H1 (cell line): ENCODE data around the gene MCF2L. TPM values are rescaled to one million over a fixed set of nuclear protein-coding genes. Genes with fewer than 3 reads are reported as not detected.

Experiments
- CTCF ChIA-PET: fragments of 300-600 bp; sonication (Branson Sonifier 250); formaldehyde crosslinking; loops from one replicate; lab custom pipeline; 2021; ENCODE audit not compliant: partially characterized antibody; lab: Charles Lee
- POLR2A ChIA-PET: fragments of 300-600 bp; sonication (Branson Sonifier 250); formaldehyde crosslinking; loops from one replicate; lab custom pipeline; 2021; ENCODE audit warnings: inconsistent platforms; ENCODE audit not compliant: partially characterized antibody; lab: Charles Lee
- DNase-seq, 2 experiments: peaks; one replicate each; pipeline versions ENCODE4 v3.0.0 to v3.0.0-alpha.2; 2010 to 2022; ENCODE audit warnings: low spot score in 2 of 2, low read depth in 1 of 2, mixed read lengths in 1 of 2
- FAIRE-seq: peaks from 2 replicates; lab custom pipeline; 2011; peaks lifted over from hg19 to GRCh38; lab: Jason Lieb, UNC
- H2AFZ ChIP-seq: 2 replicates; pipeline ENCODE4 v1.8.1; 2012; ENCODE audit warnings: low read length, inconsistent platforms
- H2AK5ac ChIP-seq: 2 replicates; pipeline ENCODE4 v1.6.1; 2013; ENCODE audit warnings: low read depth, low read length
- H2BK120ac ChIP-seq: replicated peaks from 2 replicates; pipeline ENCODE3; 2013; ENCODE audit warnings: low read depth, low read length, inconsistent platforms
- H2BK12ac ChIP-seq: 2 replicates; pipeline ENCODE4 v1.6.1; 2013; ENCODE audit warnings: low read depth, low read length
- H2BK15ac ChIP-seq: 2 replicates; pipeline ENCODE4 v1.6.1; 2013; ENCODE audit warnings: low read length
- H2BK20ac ChIP-seq: 2 replicates; pipeline ENCODE4 v1.6.1; 2013; ENCODE audit warnings: low read length
- H2BK5ac ChIP-seq: 2 replicates; pipeline ENCODE4 v1.6.1; 2013; ENCODE audit warnings: low read depth, low read length
- H3K14ac ChIP-seq: 2 replicates; pipeline ENCODE4 v1.6.1; 2013; ENCODE audit warnings: inconsistent platforms; ENCODE audit not compliant: insufficient read length
- H3K18ac ChIP-seq: 2 replicates; pipeline ENCODE4 v1.6.1; 2013; ENCODE audit warnings: low read length; ENCODE audit errors: extremely low read depth
- H3K23ac ChIP-seq: 2 replicates; pipeline ENCODE4 v1.6.1; 2013; ENCODE audit warnings: inconsistent platforms; ENCODE audit not compliant: insufficient read length
- H3K23me2 ChIP-seq: 2 replicates; pipeline ENCODE4 v1.6.1; 2013; ENCODE audit warnings: low read depth, low read length
- H3K27ac ChIP-seq: 2 replicates; pipeline ENCODE4 v1.6.1; 2011; ENCODE audit warnings: low read depth, low read length, inconsistent platforms
- H3K27me3 ChIP-seq, 4 experiments: replicated peaks in 1 of 4; 1 replicate in 1 of 4; 2 replicates in 3 of 4; pipeline versions ENCODE4 v1.6.1 to v1.8.1; 2011 to 2013; ENCODE audit warnings: low read length in 3 of 4, mild to moderate bottlenecking in 3 of 4, inconsistent platforms in 2 of 4, mixed read lengths in 2 of 4, moderate library complexity in 1 of 4; ENCODE audit not compliant: control insufficient read depth in 3 of 4, insufficient read depth in 3 of 4; ENCODE audit errors: extremely low read depth in 1 of 4
- H3K36me3 ChIP-seq, 4 experiments: 2 replicates each; pipeline versions ENCODE4 v1.6.1 to v1.8.1; 2011 to 2013; ENCODE audit warnings: mild to moderate bottlenecking in 4 of 4, low read length in 3 of 4, moderate library complexity in 2 of 4, control low read depth in 1 of 4, inconsistent platforms in 1 of 4; ENCODE audit not compliant: insufficient read depth in 4 of 4, control insufficient read depth in 2 of 4
- H3K4ac ChIP-seq: replicated peaks from 2 replicates; pipeline ENCODE3; 2013; ENCODE audit warnings: low read length, low read depth, mixed read lengths, inconsistent platforms; ENCODE audit not compliant: insufficient read length
- H3K4me1 ChIP-seq, 4 experiments: replicated peaks in 1 of 4; 1 replicate in 1 of 4; 2 replicates in 3 of 4; pipeline versions ENCODE4 v1.6.1 to v1.8.1; 2011 to 2013; ENCODE audit warnings: low read length in 3 of 4, inconsistent platforms in 2 of 4, mixed read lengths in 1 of 4; ENCODE audit not compliant: insufficient read depth in 4 of 4, control insufficient read depth in 3 of 4
- H3K4me2 ChIP-seq, 2 experiments: 2 replicates each; pipeline versions ENCODE4 v1.6.1 to v1.8.1; 2011 to 2013; ENCODE audit warnings: low read depth in 2 of 2, low read length in 2 of 2, control low read depth in 1 of 2, inconsistent platforms in 1 of 2, mild to moderate bottlenecking in 1 of 2; ENCODE audit not compliant: insufficient read depth in 1 of 2
- H3K4me3 ChIP-seq, 4 experiments: fragments of 200-600, 300-600 bp in 1 of 4; sonication (generic), shearing (Covaris generic), sonication (Bioruptor Twin) in 1 of 4; 2 replicates each; pipeline versions ENCODE4 v1.5.1 to v1.8.1; 2011 to 2016; ENCODE audit warnings: low read length in 4 of 4, low read depth in 3 of 4, control low read depth in 2 of 4, inconsistent platforms in 2 of 4, mild to moderate bottlenecking in 2 of 4, mixed read lengths in 1 of 4, moderate library complexity in 1 of 4; ENCODE audit not compliant: insufficient read depth in 2 of 4; ENCODE audit errors: extremely low read depth in 1 of 4
- H3K56ac ChIP-seq: replicated peaks from 2 replicates; pipeline ENCODE3; 2013; ENCODE audit warnings: low read depth, mild to moderate bottlenecking, mixed read lengths, low read length, inconsistent platforms; ENCODE audit not compliant: insufficient read length
- H3K79me1 ChIP-seq: 2 replicates; pipeline ENCODE4 v1.6.1; 2013; ENCODE audit warnings: low read depth, low read length, control low read depth
- H3K79me2 ChIP-seq, 2 experiments: 2 replicates each; pipeline versions ENCODE4 v1.6.1 to v1.8.1; 2012 to 2013; ENCODE audit warnings: low read length in 2 of 2, mild to moderate bottlenecking in 2 of 2, inconsistent platforms in 1 of 2; ENCODE audit not compliant: insufficient read depth in 2 of 2, control insufficient read depth in 1 of 2
- H3K9ac ChIP-seq, 4 experiments: replicated peaks in 1 of 4; 1 replicate in 1 of 4; 2 replicates in 3 of 4; pipeline versions ENCODE4 v1.6.1 to v1.8.1; 2011 to 2013; ENCODE audit warnings: low read depth in 3 of 4, low read length in 3 of 4, control low read depth in 2 of 4, mild to moderate bottlenecking in 2 of 4, moderate library complexity in 2 of 4, inconsistent platforms in 1 of 4; ENCODE audit errors: extremely low read depth in 1 of 4
- H3K9me3 ChIP-seq, 2 experiments: 2 replicates each; pipeline versions ENCODE4 v1.6.1 to v1.8.1; 2012 to 2013; ENCODE audit warnings: mild to moderate bottlenecking in 2 of 2, moderate library complexity in 2 of 2, control low read depth in 1 of 2, inconsistent platforms in 1 of 2, low read depth in 1 of 2, low read length in 1 of 2, mixed read lengths in 1 of 2; ENCODE audit not compliant: insufficient read depth in 2 of 2
- H4K20me1 ChIP-seq, 2 experiments: replicated peaks in 1 of 2; 2 replicates each; pipeline versions ENCODE3 to v1.8.1; 2011 to 2013; ENCODE audit warnings: inconsistent platforms in 2 of 2, low read length in 2 of 2, mild to moderate bottlenecking in 1 of 2; ENCODE audit not compliant: insufficient read depth in 2 of 2, control insufficient read depth in 1 of 2
- H4K5ac ChIP-seq: 2 replicates; pipeline ENCODE4 v1.6.1; 2013; ENCODE audit warnings: low read length, low read depth, mixed read lengths, inconsistent platforms; ENCODE audit not compliant: insufficient read length
- H4K8ac ChIP-seq: 2 replicates; pipeline ENCODE4 v1.8.0; 2013; ENCODE audit warnings: mild to moderate bottlenecking, moderate library complexity, low read length, inconsistent platforms; ENCODE audit not compliant: insufficient read depth; ENCODE audit errors: extremely low read depth
- H4K91ac ChIP-seq: replicated peaks from 2 replicates; pipeline ENCODE3; 2013; ENCODE audit warnings: low read length, mixed read lengths, inconsistent platforms; ENCODE audit not compliant: insufficient read length
- BRCA1 ChIP-seq: IDR thresholded peaks from 2 replicates; pipeline ENCODE4 v1.6.1; 2012; ENCODE audit warnings: low read depth, low read length, improper control_type of control experiment
- NANOG ChIP-seq: IDR thresholded peaks from 2 replicates; pipeline ENCODE4 v1.6.1; 2011; ENCODE audit warnings: low read length, low read depth, mild to moderate bottlenecking, inconsistent platforms; ENCODE audit not compliant: insufficient read depth, poor library complexity, severe bottlenecking
- RAD21 ChIP-seq, 2 experiments: IDR thresholded peaks in 1 of 2; conservative IDR thresholded peaks in 1 of 2; 2 replicates each; pipeline ENCODE4 v1.6.1; 2011; ENCODE audit warnings: low read depth in 2 of 2, low read length in 2 of 2, improper control_type of control experiment in 1 of 2, inconsistent platforms in 1 of 2, mild to moderate bottlenecking in 1 of 2, moderate library complexity in 1 of 2
- RXRA ChIP-seq: IDR thresholded peaks from 2 replicates; pipeline ENCODE4 v1.6.1; 2011; ENCODE audit warnings: low read depth, mild to moderate bottlenecking, low read length, moderate library complexity; ENCODE audit not compliant: insufficient read depth
- WGBS, 2 experiments: shearing (Covaris generic) in 1 of 2; methylation state at CpG; one replicate each; pipeline versions ENCODE4 v1.1.6 to v1.1.7; 2013 to 2015; ENCODE audit warnings: low lambda C conversion rate in 2 of 2, mixed read lengths in 2 of 2, inconsistent platforms in 1 of 2, low coverage in 1 of 2, missing lambda C conversion rate in 1 of 2; ENCODE audit not compliant: insufficient replicate concordance in 2 of 2, insufficient coverage in 1 of 2, insufficient read length in 1 of 2; ENCODE audit errors: extremely low coverage in 1 of 2, missing lambda C conversion rate in 1 of 2; 5-methylcytosine and 5-hydroxymethylcytosine counted together
- polyA plus RNA-seq, 7 experiments: library from polyadenylated mRNA; depleted of rRNA in 3 of 7; stranded (reverse) in 5 of 7; unstranded in 2 of 7; fragments of >200 nt in 5 of 7; fragments of 200-250 nt in 2 of 7; gene quantifications; 1 replicate in 5 of 7; 2 replicates in 1 of 7; 4 replicates in 1 of 7; pipeline versions ENCODE4 v1.2.1 to v1.2.3, GENCODE V29; 2011 to 2013; ENCODE audit warnings: missing spikeins in 2 of 7, mixed read lengths in 2 of 7
- total RNA-seq: library from RNA; stranded (reverse); fragmentation: NEBNext Ultra II Directional; extraction: Animal tissue kit (Norgen Biotek cat#: 25700); gene quantifications from 2 replicates; pipeline ENCODE4 v1.2.1, GENCODE V29; 2021
- TF ChIP-seq, protein P1 (sequence below): IDR thresholded peaks from 2 replicates; pipeline ENCODE4 v1.6.1; 2012; ENCODE audit warnings: low read length, inconsistent platforms

The MCF2L gene
- total and polyA plus RNA-seq, 2 of the 8 experiments (the other 6 are each of a cell fraction or from before 2014, with no cell fraction given) = 10.1 to 24.4 TPM

DNA sequence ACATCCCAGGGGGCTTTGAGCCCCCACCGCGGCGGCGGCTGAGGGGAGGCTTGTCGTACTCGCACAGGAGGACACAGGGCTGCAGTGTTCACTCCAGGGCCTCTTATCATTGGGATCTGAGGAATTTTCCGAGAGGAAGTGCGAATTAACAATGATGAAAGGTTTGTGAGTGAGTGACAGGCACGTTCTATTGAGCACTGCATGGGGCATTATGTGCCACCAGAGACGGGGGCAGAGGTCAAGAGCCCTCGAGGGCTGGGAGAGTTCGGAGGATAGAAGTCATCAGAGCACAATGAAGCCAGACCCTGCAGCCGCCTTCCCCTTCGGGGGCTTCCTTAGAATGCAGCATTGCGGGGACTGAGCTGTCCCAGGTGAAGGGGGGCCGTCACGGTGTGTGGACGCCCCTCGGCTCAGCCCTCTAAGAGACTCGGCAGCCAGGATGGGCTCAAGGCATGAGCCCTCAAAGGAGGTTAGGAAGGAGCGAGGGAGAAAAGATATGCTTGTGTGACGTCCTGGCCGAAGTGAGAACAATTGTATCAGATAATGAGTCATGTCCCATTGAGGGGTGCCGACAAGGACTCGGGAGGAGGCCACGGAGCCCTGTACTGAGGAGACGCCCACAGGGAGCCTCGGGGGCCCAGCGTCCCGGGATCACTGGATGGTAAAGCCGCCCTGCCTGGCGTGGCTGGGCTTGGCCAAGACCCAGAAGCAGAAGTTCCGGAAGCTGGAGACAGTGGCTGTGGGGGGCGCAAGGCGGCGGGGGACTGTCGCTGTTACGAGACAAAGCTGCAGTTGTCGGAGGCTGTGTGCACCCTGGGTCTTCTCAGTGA is 53.9 kb downstream of the MCF2L start:
- peaks cover 0 to 21% (median 13%) of the 10 kb centered on the region in 4 experiments; a peak in 6 of 7 replicates for H3K4me1 ChIP-seq
- no peaks in the 10 kb centered on the region for H3K27me3 ChIP-seq
- H3K27ac ChIP-seq = peak overlapping the region; percentile 53
- peak overlapping the region; percentile 27 for H4K5ac ChIP-seq
- peak overlapping the region; percentile 93 for H3K18ac ChIP-seq
- peak overlapping the region; percentile 80; the same call in 1 of the 2 replicates for H2BK20ac ChIP-seq
- H3K4ac ChIP-seq = peak overlapping the region; percentile 27
- POLR2A ChIA-PET = interaction anchor here (0.6 to 1.2 kb wide), 5 partner anchors 8 to 120 kb away, joined by 3 to 4 read pairs (median 3); no protein-coding TSS in a partner anchor
- no peak overlapping the region for H2AFZ ChIP-seq
- peak overlapping the region; percentile 12 to 51; a peak in 3 of 4 replicates for H3K4me2 ChIP-seq
- no peak overlapping the region for H3K14ac ChIP-seq
- 0 out of 4 replicates have a peak, but pooled peaks cover 0 to 2% of the 10 kb centered on the region in 2 experiments for H3K79me2 ChIP-seq
- H2BK120ac ChIP-seq = peak overlapping the region; percentile 29
- no peak overlapping the region for H2BK15ac ChIP-seq
- peaks cover 0 to 5% of the 10 kb centered on the region in 2 experiments for H4K20me1 ChIP-seq
- DNase-seq = no peak
- no peak overlapping the region for H3K56ac ChIP-seq
- 68% methylated on average over 39 of the region's 39 CpGs; no CpG with 5 or more reads in 1 of the 2 experiments for WGBS, 2 experiments
- peak overlapping the region; percentile 65 for H4K8ac ChIP-seq
- CTCF ChIA-PET = interaction anchor here (0.8 to 3.7 kb wide), 15 partner anchors 8 to 92 kb away, joined by 3 to 24 read pairs (median 4); partner anchors contain the start of gene MCF2L
- H2BK5ac ChIP-seq = peak overlapping the region; percentile 94
- peak overlapping the region; percentile 72 for H4K91ac ChIP-seq
- H3K36me3 ChIP-seq = no peaks in the 10 kb centered on the region
- H2BK12ac ChIP-seq = peak overlapping the region; percentile 84; the same call in 1 of the 2 replicates
- no peak for FAIRE-seq
- no peak overlapping the region for H3K23ac ChIP-seq
- H3K9ac ChIP-seq = no peak overlapping the region; a peak in 2 of 7 replicates
- H3K23me2 ChIP-seq = peaks cover 3% of the 10 kb centered on the region; the same call in 1 of the 2 replicates
- H3K79me1 ChIP-seq = no peaks in the 10 kb centered on the region
- no peaks in the 10 kb centered on the region for H3K9me3 ChIP-seq
- no peak overlapping the region for H2AK5ac ChIP-seq
- no peak overlapping the region for H3K4me3 ChIP-seq
- TF ChIP-seq BRCA1 (no peak), RAD21 (IDR thresholded peaks at IDR 0.05 in 1 of 2, conservative IDR thresholded peaks at IDR 0.05 in 1 of 2; ENCODE audit: low read depth in 2 of 2, low read length in 2 of 2) (no peak), RXRA (no peak), NANOG (no peak)
- TF ChIP-seq, protein P1, sequence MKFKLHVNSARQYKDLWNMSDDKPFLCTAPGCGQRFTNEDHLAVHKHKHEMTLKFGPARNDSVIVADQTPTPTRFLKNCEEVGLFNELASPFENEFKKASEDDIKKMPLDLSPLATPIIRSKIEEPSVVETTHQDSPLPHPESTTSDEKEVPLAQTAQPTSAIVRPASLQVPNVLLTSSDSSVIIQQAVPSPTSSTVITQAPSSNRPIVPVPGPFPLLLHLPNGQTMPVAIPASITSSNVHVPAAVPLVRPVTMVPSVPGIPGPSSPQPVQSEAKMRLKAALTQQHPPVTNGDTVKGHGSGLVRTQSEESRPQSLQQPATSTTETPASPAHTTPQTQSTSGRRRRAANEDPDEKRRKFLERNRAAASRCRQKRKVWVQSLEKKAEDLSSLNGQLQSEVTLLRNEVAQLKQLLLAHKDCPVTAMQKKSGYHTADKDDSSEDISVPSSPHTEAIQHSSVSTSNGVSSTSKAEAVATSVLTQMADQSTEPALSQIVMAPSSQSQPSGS = no peak
